Measurements from ENCODE around the gene HSD17B3. TPM values are rescaled to one million over a fixed set of nuclear protein-coding genes. Genes with fewer than 3 reads are reported as not detected.

HSD17B3 gene
- polyA plus RNA-seq, 1 of the 3 experiments (the other 2 are of a cell fraction) = 0.51 TPM

DNA sequence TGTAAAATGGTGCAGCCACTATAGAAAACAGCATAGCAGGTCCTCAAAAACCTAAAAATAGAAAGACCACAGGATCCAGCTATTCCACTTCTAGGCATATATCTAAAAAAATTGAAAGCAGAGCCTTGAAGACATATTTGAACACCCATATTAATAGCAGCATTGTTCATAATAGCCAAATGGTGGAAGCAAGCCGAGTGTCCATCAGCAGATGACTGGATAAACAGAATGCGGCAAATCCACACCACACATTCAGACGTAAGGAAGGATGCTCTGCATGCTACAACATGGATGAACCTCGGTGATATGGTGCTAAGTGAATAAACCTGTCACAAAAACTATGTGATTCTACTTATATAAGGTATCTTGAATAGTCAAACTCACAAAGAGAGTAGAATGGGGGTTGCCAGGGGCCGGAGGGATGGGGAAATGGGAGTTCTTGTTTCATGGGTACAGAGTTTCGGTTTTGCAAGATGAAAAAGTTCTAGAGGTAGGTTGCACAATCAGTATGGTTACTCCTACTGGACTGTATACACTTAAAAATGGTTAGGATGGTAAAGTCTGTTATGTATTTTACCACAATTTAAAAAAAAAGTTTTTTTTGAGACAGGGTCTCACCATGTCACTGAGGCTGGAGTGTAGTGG is 17.1 kb upstream of the HSD17B3 start:
- POLR2A ChIA-PET = no interaction called here
- H4K20me1 ChIP-seq (ENCODE audit: insufficient read depth) = no peaks in the 10 kb centered on the region

DNA sequence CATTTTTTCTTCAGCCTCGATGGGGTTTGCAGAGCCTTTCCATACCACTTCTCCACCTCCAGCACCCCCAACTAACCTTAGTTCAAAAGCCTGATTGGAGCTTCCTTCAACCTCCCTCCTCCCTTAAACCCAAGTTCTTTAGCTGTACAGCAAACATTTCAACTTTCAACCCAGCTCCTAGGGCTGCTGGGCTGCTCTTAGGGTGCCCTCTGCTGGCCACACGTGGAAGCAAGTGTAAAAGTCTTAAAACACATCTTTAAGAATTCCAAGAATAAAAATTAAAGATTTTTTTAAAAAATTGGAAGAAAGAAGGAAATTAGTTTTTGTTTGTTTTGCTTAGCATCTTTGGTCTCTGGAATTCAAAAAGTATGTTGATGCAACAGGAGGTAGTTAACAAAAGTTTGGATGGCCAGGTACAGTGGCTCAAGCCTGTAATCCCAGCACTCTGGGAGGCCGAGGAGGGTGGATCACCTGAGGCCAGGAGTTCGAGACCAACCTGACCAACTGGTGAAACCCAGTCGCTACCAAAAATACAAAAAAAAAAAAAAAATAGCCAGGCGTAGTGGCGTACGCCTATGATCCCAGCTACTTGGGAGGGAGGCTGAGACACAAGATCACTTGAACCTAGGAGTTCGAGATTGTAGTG is 15.5 kb upstream of the HSD17B3 start:
- H3K27me3 ChIP-seq (ENCODE audit: insufficient read depth) = no peaks in the 10 kb centered on the region
- H3K9ac ChIP-seq = no peak overlapping the region
- 54% methylated on average over 9 of the region's 9 CpGs for WGBS (ENCODE audit: low lambda C conversion rate)
- H3K27ac ChIP-seq (ENCODE audit: low read depth in 2 of 2, low read length in 1 of 2) = no peak overlapping the region
- H3K9me3 ChIP-seq = no peaks in the 10 kb centered on the region
- no peaks in the 10 kb centered on the region for H3K79me2 ChIP-seq (ENCODE audit: insufficient read depth)
- no peaks in the 10 kb centered on the region for H3K9me2 ChIP-seq
- H3K4me3 ChIP-seq (ENCODE audit: low read depth in 2 of 2, low read length in 1 of 2) = no peak overlapping the region; a peak in 1 of 4 replicates
- TF ChIP-seq, protein P1, sequence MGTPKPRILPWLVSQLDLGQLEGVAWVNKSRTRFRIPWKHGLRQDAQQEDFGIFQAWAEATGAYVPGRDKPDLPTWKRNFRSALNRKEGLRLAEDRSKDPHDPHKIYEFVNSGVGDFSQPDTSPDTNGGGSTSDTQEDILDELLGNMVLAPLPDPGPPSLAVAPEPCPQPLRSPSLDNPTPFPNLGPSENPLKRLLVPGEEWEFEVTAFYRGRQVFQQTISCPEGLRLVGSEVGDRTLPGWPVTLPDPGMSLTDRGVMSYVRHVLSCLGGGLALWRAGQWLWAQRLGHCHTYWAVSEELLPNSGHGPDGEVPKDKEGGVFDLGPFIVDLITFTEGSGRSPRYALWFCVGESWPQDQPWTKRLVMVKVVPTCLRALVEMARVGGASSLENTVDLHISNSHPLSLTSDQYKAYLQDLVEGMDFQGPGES (IDR thresholded peaks at IDR 0.05; ENCODE audit: low read depth, low read length) = no peak
- TF ChIP-seq FOXM1 (IDR thresholded peaks at IDR 0.05; ENCODE audit: low read depth) (no peak), ELF1 (IDR thresholded peaks at IDR 0.05) (no peak), GABPA (IDR thresholded peaks at IDR 0.05; ENCODE audit: low read depth) (no peak), SMC3 (IDR thresholded peaks at IDR 0.05; ENCODE audit: low read depth, low read length) (peak; percentile 79), JUND (IDR thresholded peaks at IDR 0.05) (no peak), RAD21 (IDR thresholded peaks at IDR 0.05; ENCODE audit: low read length) (peak; percentile 92), MEF2A (IDR thresholded peaks at IDR 0.05; ENCODE audit: borderline replicate concordance, low read depth) (no peak), EP300 (IDR thresholded peaks at IDR 0.05; ENCODE audit: borderline replicate concordance in 1 of 2, low read depth in 1 of 2, low read length in 1 of 2) (no peak)
- TF ChIP-seq, protein P2, sequence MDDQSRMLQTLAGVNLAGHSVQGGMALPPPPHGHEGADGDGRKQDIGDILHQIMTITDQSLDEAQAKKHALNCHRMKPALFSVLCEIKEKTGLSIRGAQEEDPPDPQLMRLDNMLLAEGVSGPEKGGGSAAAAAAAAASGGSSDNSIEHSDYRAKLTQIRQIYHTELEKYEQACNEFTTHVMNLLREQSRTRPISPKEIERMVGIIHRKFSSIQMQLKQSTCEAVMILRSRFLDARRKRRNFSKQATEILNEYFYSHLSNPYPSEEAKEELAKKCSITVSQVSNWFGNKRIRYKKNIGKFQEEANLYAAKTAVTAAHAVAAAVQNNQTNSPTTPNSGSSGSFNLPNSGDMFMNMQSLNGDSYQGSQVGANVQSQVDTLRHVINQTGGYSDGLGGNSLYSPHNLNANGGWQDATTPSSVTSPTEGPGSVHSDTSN (IDR thresholded peaks at IDR 0.05) = no peak
- TF ChIP-seq, protein P3, sequence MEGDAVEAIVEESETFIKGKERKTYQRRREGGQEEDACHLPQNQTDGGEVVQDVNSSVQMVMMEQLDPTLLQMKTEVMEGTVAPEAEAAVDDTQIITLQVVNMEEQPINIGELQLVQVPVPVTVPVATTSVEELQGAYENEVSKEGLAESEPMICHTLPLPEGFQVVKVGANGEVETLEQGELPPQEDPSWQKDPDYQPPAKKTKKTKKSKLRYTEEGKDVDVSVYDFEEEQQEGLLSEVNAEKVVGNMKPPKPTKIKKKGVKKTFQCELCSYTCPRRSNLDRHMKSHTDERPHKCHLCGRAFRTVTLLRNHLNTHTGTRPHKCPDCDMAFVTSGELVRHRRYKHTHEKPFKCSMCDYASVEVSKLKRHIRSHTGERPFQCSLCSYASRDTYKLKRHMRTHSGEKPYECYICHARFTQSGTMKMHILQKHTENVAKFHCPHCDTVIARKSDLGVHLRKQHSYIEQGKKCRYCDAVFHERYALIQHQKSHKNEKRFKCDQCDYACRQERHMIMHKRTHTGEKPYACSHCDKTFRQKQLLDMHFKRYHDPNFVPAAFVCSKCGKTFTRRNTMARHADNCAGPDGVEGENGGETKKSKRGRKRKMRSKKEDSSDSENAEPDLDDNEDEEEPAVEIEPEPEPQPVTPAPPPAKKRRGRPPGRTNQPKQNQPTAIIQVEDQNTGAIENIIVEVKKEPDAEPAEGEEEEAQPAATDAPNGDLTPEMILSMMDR (IDR thresholded peaks at IDR 0.05) = peak; percentile 99
- no peak overlapping the region for H2AFZ ChIP-seq (ENCODE audit: low read depth)
- no peak overlapping the region for H3K4me2 ChIP-seq
- ChIA-PET CTCF (interaction anchor here (0.6 to 7.6 kb wide), 35 partner anchors 9 to 1028 kb away, joined by 3 to 71 read pairs (median 4); partner anchors contain the start of genes HSD17B3 and SLC35D2), POLR2A (no interaction called here)
- peaks cover 0 to 13% of the 10 kb centered on the region in 2 experiments for H3K36me3 ChIP-seq (replicated peaks in 1 of 2; ENCODE audit: control insufficient read depth in 1 of 2, insufficient read depth in 2 of 2, low read length in 1 of 2)
- H3K4me1 ChIP-seq (ENCODE audit: control insufficient read depth in 1 of 2, insufficient read depth in 2 of 2, low read depth in 1 of 2, low read length in 1 of 2) = no peaks in the 10 kb centered on the region
- H3F3A ChIP-seq (replicated peaks; ENCODE audit: insufficient read depth) = no peaks in the 10 kb centered on the region
- peak; percentile 73 for DNase-seq
- no peaks in the 10 kb centered on the region for H4K20me1 ChIP-seq (ENCODE audit: insufficient read depth)

More for the DNA sequence above, 17.1 kb upstream of the HSD17B3 start:
- CTCF ChIA-PET = interaction anchor here (1.0 to 4.7 kb wide), 4 partner anchors 8 to 348 kb away, joined by 3 to 43 read pairs (median 10); no protein-coding TSS in a partner anchor
- DNase-seq = no peak
- no peak overlapping the region for H3K27ac ChIP-seq (ENCODE audit: low read depth in 2 of 2, low read length in 1 of 2)
- H3K9me2 ChIP-seq = no peaks in the 10 kb centered on the region
- no peak overlapping the region for H2AFZ ChIP-seq (ENCODE audit: low read depth)
- H3K9ac ChIP-seq = no peak overlapping the region
- no peak for TF ChIP-seq EP300 (IDR thresholded peaks at IDR 0.05; ENCODE audit: borderline replicate concordance in 1 of 2, low read depth in 1 of 2, low read length in 1 of 2)
- no peak for TF ChIP-seq FOXJ3 (CRISPR knock-in tag; IDR thresholded peaks at IDR 0.05)
- no peak for TF ChIP-seq EZH2phosphoT487 (IDR thresholded peaks at IDR 0.05; ENCODE audit: borderline replicate concordance, low read depth)
- TF ChIP-seq GABPA (IDR thresholded peaks at IDR 0.05; ENCODE audit: low read depth) = no peak
- TF ChIP-seq, protein P4, sequence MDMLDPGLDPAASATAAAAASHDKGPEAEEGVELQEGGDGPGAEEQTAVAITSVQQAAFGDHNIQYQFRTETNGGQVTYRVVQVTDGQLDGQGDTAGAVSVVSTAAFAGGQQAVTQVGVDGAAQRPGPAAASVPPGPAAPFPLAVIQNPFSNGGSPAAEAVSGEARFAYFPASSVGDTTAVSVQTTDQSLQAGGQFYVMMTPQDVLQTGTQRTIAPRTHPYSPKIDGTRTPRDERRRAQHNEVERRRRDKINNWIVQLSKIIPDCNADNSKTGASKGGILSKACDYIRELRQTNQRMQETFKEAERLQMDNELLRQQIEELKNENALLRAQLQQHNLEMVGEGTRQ (IDR thresholded peaks at IDR 0.05; ENCODE audit: borderline replicate concordance, low read depth, low read length) = no peak
- TF ChIP-seq MAX (IDR thresholded peaks at IDR 0.05; ENCODE audit: low read depth) = no peak
- TF ChIP-seq RCOR1 (IDR thresholded peaks at IDR 0.05; ENCODE audit: low read length) = no peak
- no peak for TF ChIP-seq RXRA (IDR thresholded peaks at IDR 0.05; ENCODE audit: borderline replicate concordance, low read depth)
- TF ChIP-seq FOXM1 (IDR thresholded peaks at IDR 0.05; ENCODE audit: low read depth) = no peak
- no peak for TF ChIP-seq MEF2A (IDR thresholded peaks at IDR 0.05; ENCODE audit: borderline replicate concordance, low read depth)
- H3K4me2 ChIP-seq = no peak overlapping the region
- peaks cover 0 to 12% of the 10 kb centered on the region in 2 experiments for H3K36me3 ChIP-seq (replicated peaks in 1 of 2; ENCODE audit: control insufficient read depth in 1 of 2, insufficient read depth in 2 of 2, low read length in 1 of 2)
- H3K27me3 ChIP-seq (ENCODE audit: insufficient read depth) = no peaks in the 10 kb centered on the region
- no peaks in the 10 kb centered on the region for H3F3A ChIP-seq (replicated peaks; ENCODE audit: insufficient read depth)
- 93% methylated on average over 6 of the region's 6 CpGs for WGBS (ENCODE audit: low lambda C conversion rate)
- H3K9me3 ChIP-seq = no peaks in the 10 kb centered on the region
- no peak overlapping the region for H3K4me3 ChIP-seq (ENCODE audit: low read depth in 2 of 2, low read length in 1 of 2)
- H3K4me1 ChIP-seq (ENCODE audit: control insufficient read depth in 1 of 2, insufficient read depth in 2 of 2, low read depth in 1 of 2, low read length in 1 of 2) = no peaks in the 10 kb centered on the region
- no peaks in the 10 kb centered on the region for H3K79me2 ChIP-seq (ENCODE audit: insufficient read depth)

All from SK-N-SH (cell line).